ENCODE data around the gene CD48. TPM values are rescaled to one million over a fixed set of nuclear protein-coding genes. Genes with fewer than 3 reads are reported as not detected.

Gene CD48
- total RNA-seq, 1 donor from 2014 or later = 21.5 TPM

Other genes with a start within 250 kb of the CD48 start
- 4.4 TPM for gene SLAMF6, start 188.6 kb downstream of the CD48 start, total RNA-seq
- 20.7 TPM for gene CD84, start 132.3 kb downstream of the CD48 start, total RNA-seq
- gene SLAMF1, start 64.8 kb downstream of the CD48 start, total RNA-seq = 1.6 TPM
- gene SLAMF7, start 27.4 kb upstream of the CD48 start, total RNA-seq = 9.2 TPM
- 3.3 TPM for gene LY9, start 84.4 kb upstream of the CD48 start, total RNA-seq
- 3.0 TPM for gene CD244, start 151.1 kb upstream of the CD48 start, total RNA-seq
- 295 TPM for gene ITLN1, start 173.4 kb upstream of the CD48 start, total RNA-seq
- 44.1 TPM for gene ITLN2, start 243.0 kb upstream of the CD48 start, total RNA-seq

All from upper lobe of right lung (tissue), 1 donor.